GM19043 (cell line): ENCODE measurements around the gene PRSS21.

ENCODE experiments used
- ATAC-seq: cut with Tn5 transposase; IDR thresholded peaks from one replicate; pipeline ENCODE4 v1.9.1; 2021; ENCODE audit warnings: low read depth; ENCODE audit not compliant: unreplicated experiment

Gene PRSS21

GRCh38 chr16:2822496-2822895 lies 5.5 kb downstream of the PRSS21 start:
- ATAC-seq = no peak

- ATAC-seq = no peak
Measured at GRCh38 chr16:2824626-2825025, 7.6 kb downstream of the PRSS21 start.

- ATAC-seq = no peak
Measured at GRCh38 chr16:2825049-2825742, 8.2 kb downstream of the PRSS21 start.

GRCh38 chr16:2825906-2826305 lies 8.9 kb downstream of the PRSS21 start:
- ATAC-seq = no peak

- no peak for ATAC-seq
Measured at GRCh38 chr16:2826591-2827373, 9.7 kb downstream of the PRSS21 start.

- no peak for ATAC-seq
Measured at GRCh38 chr16:2827374-2827791, 10.3 kb downstream of the PRSS21 start.

- ATAC-seq = no peak
Measured at GRCh38 chr16:2827831-2828520, 10.9 kb downstream of the PRSS21 start.

- ATAC-seq = no peak
Measured at GRCh38 chr16:2828521-2828840, 11.4 kb downstream of the PRSS21 start.

GRCh38 chr16:2828876-2829430 lies 11.9 kb downstream of the PRSS21 start:
- ATAC-seq = no peak

- no peak for ATAC-seq
Measured at GRCh38 chr16:2829501-2830354, 12.7 kb downstream of the PRSS21 start, which contains the start of gene ZG16B. ZG16B (plus strand) TSS chr16:2830303; CDS start chr16:2830442, 139 bp downstream.

GRCh38 chr16:2830355-2830695 lies 13.3 kb downstream of the PRSS21 start:
- ATAC-seq = no peak

GRCh38 chr16:2831203-2831602 lies 14.2 kb downstream of the PRSS21 start:
- no peak for ATAC-seq

- no peak for ATAC-seq
Measured at GRCh38 chr16:2833776-2834175, 16.7 kb downstream of the PRSS21 start.

- ATAC-seq = no peak
Measured at GRCh38 chr16:2834968-2835367, 17.9 kb downstream of the PRSS21 start.

- ATAC-seq = no peak
Measured at GRCh38 chr16:2835638-2836493, 18.8 kb downstream of the PRSS21 start.

GRCh38 chr16:2836646-2837508 lies 19.8 kb downstream of the PRSS21 start:
- no peak for ATAC-seq

GRCh38 chr16:2838928-2839327 lies 21.9 kb downstream of the PRSS21 start:
- no peak for ATAC-seq

- no peak for ATAC-seq
Measured at GRCh38 chr16:2839650-2840450, 22.8 kb downstream of the PRSS21 start.
